GM18873 (cell line): ENCODE measurements around the gene FMNL2.

Experiments used
- ATAC-seq: cut with Tn5 transposase; IDR thresholded peaks from one replicate; pipeline ENCODE4 v1.9.1; 2021; ENCODE audit warnings: mild to moderate bottlenecking, moderate library complexity, moderate number of reproducible peaks; ENCODE audit not compliant: unreplicated experiment, low FRiP score

Gene FMNL2

DNA sequence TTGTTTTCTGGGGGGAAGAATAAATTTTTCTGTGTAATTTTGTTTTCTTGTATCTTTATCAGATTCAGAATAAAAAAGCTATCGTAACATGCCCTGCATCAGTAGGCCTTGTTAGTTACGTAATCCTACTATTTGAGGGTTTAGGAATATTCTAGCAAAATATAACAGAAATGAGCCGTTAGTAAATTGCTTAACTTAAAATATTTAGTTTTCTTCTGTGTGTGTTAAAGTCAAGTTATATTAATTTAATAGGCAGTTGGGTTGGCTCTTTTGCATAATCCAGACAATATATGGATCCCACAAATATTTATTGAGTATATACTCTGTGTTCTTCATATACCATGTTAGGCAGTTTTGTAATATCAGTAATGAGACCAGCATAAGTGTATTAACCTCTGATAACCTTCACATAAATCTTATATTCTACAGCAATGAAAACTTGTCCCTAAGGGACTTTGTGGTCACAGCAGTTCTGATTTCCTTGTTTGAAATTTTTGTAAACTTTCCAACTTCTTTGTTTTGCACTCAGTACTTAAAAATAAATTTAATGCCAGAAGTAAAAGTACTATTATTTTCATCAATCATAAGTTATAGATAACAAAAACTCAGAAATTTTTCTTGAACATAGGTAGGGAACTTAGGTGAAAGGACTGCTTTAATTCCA lies 151.9 kb downstream of the FMNL2 start:
- ATAC-seq = no peak

DNA sequence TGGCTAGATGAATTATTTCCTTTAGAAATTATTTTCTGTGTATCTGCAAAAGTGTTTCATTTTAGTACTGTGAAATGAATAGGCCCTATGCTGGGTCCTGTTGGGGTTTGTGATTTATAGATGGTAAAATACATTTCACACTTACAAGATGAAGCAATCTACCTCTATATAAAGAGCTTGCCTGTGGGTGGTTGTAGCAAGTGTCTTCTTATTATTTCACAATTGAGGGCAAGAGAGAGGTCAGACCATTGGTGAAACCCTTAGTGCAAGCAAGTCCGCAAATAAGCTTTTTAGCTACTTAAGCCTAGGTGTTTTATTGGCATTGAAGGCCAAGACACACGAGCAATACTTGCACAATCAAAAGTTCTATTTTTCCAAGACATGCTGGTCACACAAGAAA lies 153.1 kb downstream of the FMNL2 start:
- ATAC-seq = no peak

DNA sequence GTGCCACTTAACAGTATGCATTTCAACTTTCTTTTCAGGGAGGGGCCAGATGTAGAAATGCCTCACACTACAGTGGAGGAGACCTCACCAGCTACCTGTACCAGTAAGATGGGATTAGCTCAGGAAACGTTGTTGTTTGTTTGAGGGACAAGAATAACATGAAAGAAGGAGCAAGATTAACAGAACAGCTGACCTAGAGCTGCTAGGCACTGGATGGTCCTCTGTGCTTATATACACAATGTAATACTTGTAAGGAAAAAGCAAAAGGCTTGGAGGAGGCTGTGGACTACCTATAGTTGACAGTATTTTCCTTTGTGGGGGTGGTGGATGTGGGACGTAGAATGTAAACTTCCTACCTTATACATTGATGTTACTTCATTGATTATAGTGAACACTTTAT lies 154.4 kb downstream of the FMNL2 start:
- ATAC-seq = no peak

DNA sequence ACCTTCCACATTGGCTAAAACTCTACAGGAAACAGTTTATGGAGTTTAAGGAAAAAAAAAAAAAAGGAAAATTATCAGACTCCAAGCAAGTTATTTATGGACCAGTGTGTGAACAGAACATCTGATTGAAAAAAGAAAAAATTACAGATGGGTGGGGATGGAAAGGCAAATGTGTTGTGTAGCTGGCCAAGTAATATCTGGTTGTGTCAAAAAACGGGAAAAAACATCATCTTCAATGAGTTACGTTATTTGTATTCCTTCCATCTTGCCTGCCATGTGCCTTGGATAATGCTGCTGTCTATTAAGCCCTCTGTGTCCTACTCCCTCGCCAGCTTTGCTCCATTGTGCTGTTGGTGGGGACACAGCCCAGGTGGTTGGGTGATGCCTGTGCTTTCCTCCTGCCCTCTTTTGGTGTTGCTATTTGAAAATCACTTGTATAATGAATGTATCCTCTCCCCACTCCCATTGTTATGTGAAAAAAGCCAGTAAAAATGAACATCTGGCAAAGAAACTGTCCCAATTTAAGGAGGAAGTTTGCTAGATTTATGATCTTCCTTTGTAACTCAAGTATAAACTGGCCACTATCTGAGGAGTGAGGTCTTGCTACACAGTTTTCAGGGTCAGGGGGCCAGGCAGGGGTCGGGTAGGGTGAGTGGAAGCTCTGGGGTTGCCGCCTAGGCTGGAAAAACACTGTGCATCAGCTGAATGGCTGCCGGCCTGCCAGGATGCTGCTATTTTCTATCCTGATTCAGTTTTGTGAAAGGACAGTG lies 155.9 kb downstream of the FMNL2 start:
- ATAC-seq = no peak

DNA sequence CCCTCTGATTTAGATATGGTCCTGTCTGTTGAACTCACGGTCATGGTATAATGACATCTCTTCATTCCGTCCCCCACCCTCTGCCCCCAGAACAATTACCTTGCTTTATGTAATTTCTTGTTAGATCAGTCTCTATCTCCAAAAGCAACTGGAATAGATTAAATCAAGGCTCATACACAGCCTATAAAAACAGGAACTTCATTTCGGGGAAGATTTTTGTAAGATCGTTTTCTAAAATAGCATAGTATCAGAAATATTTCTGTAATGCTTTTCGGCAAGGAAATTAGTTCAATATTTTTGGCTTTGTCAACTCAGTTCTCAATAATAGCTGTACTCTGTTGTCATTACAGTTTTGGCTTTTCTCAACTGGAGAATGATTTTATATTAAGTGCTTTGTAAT lies 157.2 kb downstream of the FMNL2 start:
- ATAC-seq = no peak

DNA sequence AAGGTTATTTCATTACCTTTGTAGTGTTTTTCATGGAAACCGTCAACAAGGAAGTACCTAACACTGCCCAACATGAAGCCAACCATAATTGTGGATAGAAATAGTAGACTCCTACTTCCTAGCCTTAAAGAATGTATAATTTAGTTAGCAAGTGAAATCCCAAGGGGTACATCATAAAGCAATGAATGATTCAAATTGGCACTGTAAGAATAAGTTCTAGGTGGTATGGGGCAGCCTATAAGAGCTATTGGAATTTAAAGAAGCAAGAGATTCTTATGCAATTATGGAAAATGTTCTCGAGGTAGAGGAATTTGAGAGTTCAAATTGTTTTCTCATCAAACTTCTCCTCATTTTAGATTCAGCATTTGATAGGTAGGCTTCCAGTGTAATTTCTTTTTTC lies 157.9 kb downstream of the FMNL2 start:
- no peak for ATAC-seq

DNA sequence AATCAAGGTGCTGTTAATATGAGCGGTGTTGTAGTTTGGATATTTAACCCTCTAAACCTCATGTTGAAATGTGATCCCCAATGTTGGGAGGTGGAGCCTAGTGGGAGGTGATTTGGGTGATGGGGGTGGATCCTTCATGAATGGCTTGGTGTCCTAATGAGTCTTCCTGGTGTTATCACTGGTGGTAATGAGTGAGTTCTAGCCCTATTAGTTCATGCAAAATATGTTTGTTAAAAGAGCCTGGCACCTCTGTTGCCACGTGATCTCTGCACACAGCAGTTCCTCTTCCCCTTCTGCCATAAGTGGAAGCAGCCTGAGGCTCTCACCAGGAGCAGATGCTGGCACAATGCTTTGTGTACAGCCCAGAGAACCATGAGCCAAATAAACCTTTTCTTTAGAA lies 158.4 kb downstream of the FMNL2 start:
- ATAC-seq = no peak

DNA sequence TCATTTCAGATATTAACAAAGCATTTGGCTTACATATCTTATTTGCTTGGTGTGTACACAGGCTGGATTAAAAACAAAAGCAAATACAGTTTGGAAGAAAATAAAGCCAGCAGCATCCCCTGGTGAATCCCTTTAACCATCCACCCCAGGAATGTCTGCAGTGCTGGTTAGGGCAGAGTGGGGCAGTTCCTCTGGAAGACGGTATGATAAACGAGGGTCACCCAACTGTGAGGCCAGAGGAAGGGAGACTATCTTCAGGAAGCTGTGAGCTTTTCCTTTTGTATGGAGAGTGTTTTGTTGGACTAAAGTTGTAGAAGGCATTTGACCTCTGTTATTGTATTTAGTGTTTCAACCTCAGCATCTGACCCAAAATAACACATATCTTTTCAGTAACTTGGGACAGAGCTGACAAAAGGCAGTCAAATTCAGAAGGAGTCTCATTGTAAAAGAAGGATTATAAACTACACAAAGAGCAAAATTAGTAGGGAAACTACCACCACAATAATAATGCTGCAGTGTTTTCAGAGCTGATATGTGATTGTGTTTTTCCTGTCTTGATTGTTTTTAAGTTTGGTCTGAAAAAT lies 159.1 kb downstream of the FMNL2 start:
- ATAC-seq = no peak

DNA sequence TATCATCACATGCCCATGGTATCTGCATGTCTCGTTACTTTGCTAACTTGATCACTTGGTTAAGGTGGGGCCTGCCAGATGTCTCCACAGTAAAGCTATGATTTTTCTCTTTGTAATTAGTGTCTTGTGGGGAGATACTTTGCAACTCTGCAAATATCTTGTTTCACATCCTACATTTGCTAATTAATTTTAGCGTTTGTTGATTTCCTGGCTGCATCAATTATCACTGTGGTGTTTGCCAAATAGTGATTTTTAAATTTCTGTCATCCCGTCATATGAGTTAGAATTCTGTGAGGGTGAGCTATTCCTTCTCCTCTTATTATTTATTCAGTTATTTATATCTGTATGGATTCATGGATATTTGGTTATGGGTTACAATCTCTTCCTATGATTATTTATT lies 161.4 kb downstream of the FMNL2 start:
- no peak for ATAC-seq

DNA sequence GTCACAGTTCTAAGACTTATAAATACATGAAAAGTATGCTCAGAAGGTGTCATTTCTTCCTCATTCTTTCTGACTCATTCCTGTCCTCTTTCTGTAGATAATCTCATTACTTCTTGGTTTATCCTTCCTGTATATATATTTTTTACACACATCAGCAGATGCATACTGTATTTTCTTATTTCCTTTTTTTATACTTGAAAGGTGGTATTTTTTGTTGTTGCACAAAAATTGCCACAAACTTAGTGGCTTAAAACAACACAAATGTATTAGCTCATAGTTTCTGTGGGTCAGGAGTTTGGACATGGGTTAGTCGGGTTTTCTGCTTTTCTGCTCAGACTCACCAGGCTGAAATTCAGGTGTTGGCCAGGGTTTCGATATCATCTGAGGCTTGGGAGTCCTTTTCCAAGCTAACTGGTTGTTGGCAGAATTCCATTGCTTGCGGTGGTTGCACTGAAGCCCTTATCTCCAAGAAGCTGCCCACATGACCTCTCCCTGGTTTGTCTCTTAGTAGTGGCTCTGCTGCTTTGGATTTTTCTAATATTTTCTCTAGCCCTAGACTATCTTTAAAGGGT lies 162.6 kb downstream of the FMNL2 start:
- no peak for ATAC-seq

DNA sequence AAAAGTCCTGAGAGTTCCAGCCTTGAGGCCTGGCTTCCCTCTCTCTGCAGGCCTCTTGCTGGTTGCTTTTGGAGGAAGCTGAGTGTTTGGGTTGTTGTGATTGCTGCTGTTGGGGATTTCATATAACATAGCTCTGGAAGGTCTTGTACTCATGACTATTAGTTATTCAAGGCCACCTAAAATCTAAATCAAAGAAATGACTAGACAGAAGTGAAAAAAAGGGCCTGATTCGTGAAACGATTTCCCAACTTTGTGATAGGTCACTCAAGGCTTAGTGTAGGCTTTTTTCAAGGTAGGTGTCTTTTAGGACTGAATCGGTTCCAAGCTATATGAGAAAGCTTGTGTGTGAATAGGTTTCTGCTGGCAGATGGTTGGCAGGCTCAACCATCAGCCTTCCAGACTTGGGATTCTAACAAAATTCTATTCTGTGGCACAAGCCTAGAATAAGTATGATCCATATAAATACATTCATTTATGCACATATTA lies 164.4 kb downstream of the FMNL2 start:
- no peak for ATAC-seq

DNA sequence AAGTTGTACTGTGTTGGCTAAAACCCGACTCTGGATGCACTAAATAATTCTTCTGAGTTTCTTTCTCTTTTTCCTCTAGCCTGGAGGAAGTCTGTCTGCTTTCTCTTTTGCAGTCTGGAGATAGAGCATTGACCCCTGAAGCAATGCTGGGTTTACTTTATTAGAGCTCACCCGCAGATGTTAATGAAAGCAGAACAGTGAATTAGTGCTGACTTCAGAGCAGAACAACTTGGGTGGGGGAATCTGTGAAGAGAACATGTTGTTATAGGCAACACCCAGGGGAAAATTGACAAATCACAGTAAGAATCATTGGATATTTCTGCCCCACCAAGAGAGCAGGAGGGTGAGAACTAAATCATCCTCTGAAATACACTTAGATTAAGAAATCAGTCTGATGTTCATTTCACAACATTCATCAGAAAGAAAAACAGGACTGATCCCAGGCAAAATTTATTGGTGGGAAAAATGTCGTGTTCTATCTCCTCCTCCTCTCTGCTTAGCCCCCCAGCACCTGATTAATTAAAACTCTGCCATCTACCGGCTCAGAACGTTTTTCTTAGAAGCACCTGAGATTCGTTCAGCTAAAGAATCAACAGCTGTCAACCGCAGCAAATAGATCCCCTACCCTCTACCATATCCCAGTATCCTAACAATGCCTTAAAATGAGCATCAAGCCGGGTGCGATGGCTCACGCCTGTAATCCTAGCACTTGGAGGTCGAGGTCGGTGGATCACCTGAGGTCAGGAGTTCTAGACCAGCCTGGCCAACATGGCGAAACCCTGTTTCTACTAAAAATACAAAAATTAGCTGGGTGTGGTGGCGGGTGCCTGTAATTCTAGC lies 165.1 kb downstream of the FMNL2 start:
- no peak for ATAC-seq

DNA sequence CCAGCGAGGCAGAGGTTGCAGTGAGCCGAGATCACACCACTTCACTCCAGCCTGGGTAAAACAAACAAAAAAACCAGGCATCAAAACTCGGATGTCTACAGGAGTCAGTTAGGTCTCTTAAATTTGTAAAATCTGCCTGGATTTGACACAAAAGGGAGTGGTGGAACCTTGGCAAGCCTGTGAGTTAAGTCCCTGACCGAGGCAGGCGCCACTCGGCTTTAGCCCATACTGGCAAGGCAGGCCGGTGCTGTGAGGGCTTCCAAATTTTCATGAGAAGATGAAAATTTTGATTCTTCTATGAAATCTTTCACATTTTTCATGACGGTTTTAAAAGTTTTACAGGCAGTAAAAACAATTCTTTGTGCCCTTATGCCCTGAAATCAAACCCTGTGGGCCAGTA lies 165.8 kb downstream of the FMNL2 start:
- no peak for ATAC-seq

DNA sequence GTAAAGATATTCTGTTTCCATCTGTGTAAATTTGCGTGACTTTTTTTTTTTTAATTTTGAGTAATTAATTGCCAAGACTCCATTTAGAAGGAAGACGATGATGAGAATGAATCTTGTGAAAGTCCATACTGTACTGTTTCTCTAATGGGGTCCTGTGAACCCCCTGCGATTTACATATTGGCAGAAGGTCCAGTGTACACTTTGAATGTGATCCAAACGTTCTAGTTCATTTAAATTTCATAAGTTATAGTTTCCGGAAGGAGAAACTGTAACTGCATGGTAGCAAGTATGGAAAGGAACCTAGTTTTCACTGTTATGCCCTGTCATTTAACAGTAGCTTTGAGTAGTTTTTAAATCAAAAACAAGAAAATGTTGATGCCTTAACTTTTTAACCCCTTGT lies 166.7 kb downstream of the FMNL2 start:
- no peak for ATAC-seq

DNA sequence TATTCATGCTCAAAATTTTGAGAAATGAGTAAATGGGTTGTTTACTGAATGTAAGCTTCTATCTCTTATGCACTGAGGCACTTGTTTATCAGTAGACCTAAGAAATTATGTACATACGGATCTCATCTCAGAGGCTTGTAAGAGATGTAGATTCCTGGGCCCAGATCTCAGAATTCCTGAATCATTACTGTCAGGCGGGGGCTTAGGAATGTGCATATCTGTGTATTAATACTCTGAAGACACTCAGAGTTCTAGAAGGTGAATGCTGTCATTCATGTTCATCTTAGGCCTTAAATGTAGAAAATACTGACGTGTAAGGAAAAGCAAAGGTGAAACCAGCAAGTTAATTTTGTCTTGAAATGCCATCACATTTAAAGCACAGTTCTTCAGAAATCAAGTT lies 169.6 kb downstream of the FMNL2 start:
- ATAC-seq = no peak

DNA sequence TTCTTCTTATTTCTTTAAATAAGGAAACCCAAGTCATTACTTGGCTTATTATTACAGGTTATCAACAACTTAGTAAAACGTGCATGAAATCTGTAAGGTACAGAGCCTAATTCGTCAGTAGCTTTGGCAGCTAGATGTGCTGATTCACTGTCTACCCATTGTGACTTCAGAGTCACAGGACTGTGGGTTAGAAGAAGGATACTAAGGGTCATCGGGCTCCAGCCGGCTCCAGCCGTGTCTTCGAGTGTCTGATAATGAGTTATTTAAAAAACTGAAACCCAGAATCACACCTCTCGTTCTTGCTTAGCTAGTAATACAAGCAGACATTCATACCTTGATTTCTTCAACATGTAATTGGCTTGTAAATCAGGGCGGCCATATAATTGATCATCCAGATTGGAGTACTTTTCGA lies 170.5 kb downstream of the FMNL2 start:
- no peak for ATAC-seq

DNA sequence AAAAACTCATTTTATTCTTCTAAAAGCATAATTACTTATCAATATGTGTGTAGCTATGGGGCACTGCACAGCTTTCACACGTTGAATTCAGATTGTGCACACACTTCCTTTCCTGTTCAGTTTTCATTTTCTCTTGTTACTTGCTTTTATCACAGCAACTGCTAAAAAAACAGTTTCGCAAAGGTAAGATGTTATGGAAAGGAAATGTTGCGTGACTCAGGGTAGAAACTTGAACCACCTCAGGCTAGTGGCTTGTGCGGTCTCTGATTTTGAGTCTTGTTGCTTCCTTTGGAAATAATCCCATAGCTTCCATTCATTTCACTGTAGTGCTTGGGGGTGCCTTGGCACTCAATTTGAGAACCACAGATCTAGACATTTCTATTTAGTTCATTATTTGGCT lies 171.9 kb downstream of the FMNL2 start:
- ATAC-seq = no peak

DNA sequence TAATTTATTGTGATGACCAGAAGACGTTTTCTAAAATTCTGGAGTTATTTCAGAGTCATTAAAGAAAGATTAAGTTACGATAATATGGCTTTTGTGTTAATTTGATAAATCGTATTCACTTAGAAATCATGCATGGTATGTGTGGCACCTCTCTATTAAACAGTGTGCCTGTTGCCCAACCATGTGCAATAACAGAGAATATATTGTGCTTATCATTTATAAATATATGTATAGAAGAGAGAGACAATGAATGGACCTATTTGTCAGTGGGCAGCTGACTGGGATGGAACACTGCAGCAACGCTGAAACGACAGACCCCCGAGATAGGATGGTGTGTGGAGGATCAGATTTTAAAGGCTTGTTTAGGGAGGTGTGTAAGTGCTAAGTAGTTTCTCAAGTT lies 172.9 kb downstream of the FMNL2 start:
- no peak for ATAC-seq

DNA sequence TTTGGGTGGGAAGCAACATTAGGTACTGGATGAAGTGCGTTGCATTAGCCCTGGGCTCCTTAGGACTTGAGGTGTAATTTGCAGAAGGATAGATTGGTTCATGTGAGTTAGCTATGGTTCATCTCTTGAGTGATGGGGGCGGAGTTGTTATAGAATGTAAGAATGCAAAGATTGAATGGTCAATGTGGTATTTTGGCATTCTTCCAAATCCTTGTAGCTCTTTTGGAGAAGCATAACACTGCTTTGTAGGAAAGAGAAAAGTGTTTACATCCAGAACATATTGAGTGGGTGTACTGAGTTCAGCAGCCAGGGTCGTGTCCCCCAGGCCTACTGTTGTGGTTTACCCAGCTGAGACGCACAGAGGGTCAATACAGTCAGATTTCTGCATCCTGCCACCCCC lies 173.5 kb downstream of the FMNL2 start:
- no peak for ATAC-seq

DNA sequence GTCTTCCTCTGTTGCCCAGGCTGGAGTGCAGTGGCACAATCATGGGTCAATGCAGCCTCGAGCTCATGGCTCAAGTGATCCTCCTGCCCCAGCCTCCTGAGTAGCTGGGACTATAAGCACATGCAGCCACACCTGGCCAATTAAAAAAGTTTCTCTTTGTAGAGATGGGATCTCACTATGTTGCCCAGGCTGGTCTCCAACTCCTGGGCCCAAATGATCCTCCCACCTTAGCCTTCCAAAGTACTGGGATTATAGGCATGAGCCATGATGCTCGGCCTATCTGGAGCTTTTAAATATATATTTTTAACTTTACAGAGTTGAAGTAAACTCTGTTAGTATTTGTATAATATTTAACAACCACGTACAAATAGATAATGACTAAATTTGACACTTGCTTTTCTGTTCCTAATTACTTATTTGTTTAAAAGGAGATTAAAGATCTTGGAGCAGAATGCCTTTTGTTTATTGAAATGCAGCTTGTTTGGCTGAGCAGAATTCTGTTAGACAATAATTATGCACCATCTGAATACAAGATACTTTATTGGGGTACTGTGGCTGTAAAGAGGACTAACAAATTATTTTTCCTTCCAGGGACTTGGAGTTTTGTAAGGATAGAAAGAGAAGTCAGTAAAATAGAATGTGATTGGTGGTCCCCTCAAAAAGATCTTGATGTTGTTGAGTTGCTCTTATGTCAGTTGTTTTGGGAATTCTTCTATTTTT lies 175.0 kb downstream of the FMNL2 start:
- no peak for ATAC-seq
